ENCODE results near the gene OCIAD2.

The OCIAD2 gene

GRCh38 chr4:48904101-48904500 is 2.5 kb downstream of the OCIAD2 start:
- H3K4me1 ChIP-seq (ENCODE audit: low read depth, poor library complexity, severe bottlenecking): peaks cover 36% of the 10 kb centered on the region
- H3K79me2 ChIP-seq (ENCODE audit: insufficient read depth, low read depth): no peaks in the 10 kb centered on the region
- H3K27ac ChIP-seq: no peak overlapping the region
- no peaks in the 10 kb centered on the region for H3K36me3 ChIP-seq (ENCODE audit: insufficient read depth)
- no peaks in the 10 kb centered on the region for H4K20me1 ChIP-seq (ENCODE audit: insufficient read depth)
- TF ChIP-seq, protein P1, sequence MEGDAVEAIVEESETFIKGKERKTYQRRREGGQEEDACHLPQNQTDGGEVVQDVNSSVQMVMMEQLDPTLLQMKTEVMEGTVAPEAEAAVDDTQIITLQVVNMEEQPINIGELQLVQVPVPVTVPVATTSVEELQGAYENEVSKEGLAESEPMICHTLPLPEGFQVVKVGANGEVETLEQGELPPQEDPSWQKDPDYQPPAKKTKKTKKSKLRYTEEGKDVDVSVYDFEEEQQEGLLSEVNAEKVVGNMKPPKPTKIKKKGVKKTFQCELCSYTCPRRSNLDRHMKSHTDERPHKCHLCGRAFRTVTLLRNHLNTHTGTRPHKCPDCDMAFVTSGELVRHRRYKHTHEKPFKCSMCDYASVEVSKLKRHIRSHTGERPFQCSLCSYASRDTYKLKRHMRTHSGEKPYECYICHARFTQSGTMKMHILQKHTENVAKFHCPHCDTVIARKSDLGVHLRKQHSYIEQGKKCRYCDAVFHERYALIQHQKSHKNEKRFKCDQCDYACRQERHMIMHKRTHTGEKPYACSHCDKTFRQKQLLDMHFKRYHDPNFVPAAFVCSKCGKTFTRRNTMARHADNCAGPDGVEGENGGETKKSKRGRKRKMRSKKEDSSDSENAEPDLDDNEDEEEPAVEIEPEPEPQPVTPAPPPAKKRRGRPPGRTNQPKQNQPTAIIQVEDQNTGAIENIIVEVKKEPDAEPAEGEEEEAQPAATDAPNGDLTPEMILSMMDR (conservative IDR thresholded peaks at IDR 0.05; ENCODE audit: low read depth, low read length): no peak
- H3K4me2 ChIP-seq: peak overlapping the region; percentile 14; the same call in 1 of the 2 replicates
- no peaks in the 10 kb centered on the region for H3K27me3 ChIP-seq (ENCODE audit: insufficient read depth, low read depth)
- H3K4me3 ChIP-seq (IDR thresholded peaks at IDR 0.05; ENCODE audit: insufficient read depth, low read depth, low read length): peak overlapping the region; percentile 0
- no peak overlapping the region for H3K9ac ChIP-seq
- no peak overlapping the region for H2AFZ ChIP-seq (ENCODE audit: low read depth)

GRCh38 chr4:48902266-48902665 is 4.3 kb downstream of the OCIAD2 start:
- no peak overlapping the region for H3K27ac ChIP-seq
- H3K4me2 ChIP-seq: no peak overlapping the region
- TF ChIP-seq, protein P1 (conservative IDR thresholded peaks at IDR 0.05; ENCODE audit: low read depth, low read length): no peak
- no peaks in the 10 kb centered on the region for H4K20me1 ChIP-seq (ENCODE audit: insufficient read depth)
- no peaks in the 10 kb centered on the region for H3K79me2 ChIP-seq (ENCODE audit: insufficient read depth, low read depth)
- H3K9ac ChIP-seq: no peak overlapping the region
- H3K4me3 ChIP-seq (IDR thresholded peaks at IDR 0.05; ENCODE audit: insufficient read depth, low read depth, low read length): no peak overlapping the region
- no peak overlapping the region for H2AFZ ChIP-seq (ENCODE audit: low read depth)
- peaks cover 36% of the 10 kb centered on the region for H3K4me1 ChIP-seq (ENCODE audit: low read depth, poor library complexity, severe bottlenecking)
- no peaks in the 10 kb centered on the region for H3K36me3 ChIP-seq (ENCODE audit: insufficient read depth)
- H3K27me3 ChIP-seq (ENCODE audit: insufficient read depth, low read depth): no peaks in the 10 kb centered on the region

DNA sequence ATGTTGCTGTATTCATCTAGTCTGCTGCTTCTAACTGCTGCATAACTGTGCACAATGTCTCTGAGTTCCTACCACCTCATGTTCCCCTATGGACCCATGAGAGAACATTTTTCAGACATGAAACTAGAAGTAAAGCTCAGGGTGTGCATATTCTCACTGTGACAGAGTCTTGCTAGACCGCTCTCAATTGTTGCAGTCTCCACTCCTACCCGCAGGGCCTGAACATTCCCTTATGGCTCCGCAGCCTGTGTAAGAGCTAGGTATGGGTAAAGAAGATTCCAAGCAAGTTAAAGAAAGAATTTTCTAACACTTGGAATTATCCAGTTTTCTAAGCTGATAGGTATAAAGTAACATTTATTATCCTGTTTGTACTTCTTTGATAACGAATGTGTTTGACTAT is 5.4 kb downstream of the OCIAD2 start:
- Histone ChIP-seq H3K4me1 (ENCODE audit: low read depth, poor library complexity, severe bottlenecking) (peaks cover 31% of the 10 kb centered on the region), H3K27me3 (ENCODE audit: insufficient read depth, low read depth) (no peaks in the 10 kb centered on the region), H3K36me3 (ENCODE audit: insufficient read depth) (no peaks in the 10 kb centered on the region), H4K20me1 (ENCODE audit: insufficient read depth) (no peaks in the 10 kb centered on the region), H3K4me2 (no peak overlapping the region), H2AFZ (ENCODE audit: low read depth) (no peak overlapping the region), H3K9ac (no peak overlapping the region), H3K79me2 (ENCODE audit: insufficient read depth, low read depth) (no peaks in the 10 kb centered on the region), H3K4me3 (IDR thresholded peaks at IDR 0.05; ENCODE audit: insufficient read depth, low read depth, low read length) (no peak overlapping the region), H3K27ac (no peak overlapping the region)
- TF ChIP-seq, protein P1 (conservative IDR thresholded peaks at IDR 0.05; ENCODE audit: low read depth, low read length): no peak

DNA sequence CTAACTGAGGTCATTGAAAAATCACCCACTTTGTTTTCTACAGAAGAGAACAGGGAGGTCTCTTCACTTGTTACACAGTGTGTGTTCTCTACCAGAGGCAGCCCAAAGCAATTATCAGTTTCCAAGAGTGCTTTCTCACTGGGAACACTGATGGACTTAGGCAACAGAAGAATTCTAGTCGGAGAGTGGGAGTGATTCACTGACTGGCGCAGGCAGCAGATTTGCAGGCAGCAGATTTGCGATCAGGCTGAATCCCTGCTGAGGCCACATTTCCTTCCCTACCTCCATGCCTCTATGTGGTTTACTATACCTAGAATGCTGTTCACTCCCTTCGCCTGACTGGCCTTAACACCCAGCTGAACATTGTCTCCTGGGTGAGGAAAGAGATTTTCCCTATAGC is 6.6 kb downstream of the OCIAD2 start:
- H3K27ac ChIP-seq: no peak overlapping the region
- H3K9ac ChIP-seq: no peak overlapping the region
- no peak overlapping the region for H3K4me3 ChIP-seq (IDR thresholded peaks at IDR 0.05; ENCODE audit: insufficient read depth, low read depth, low read length)
- peaks cover 20% of the 10 kb centered on the region for H3K4me1 ChIP-seq (ENCODE audit: low read depth, poor library complexity, severe bottlenecking)
- H3K79me2 ChIP-seq (ENCODE audit: insufficient read depth, low read depth): no peaks in the 10 kb centered on the region
- H3K27me3 ChIP-seq (ENCODE audit: insufficient read depth, low read depth): no peaks in the 10 kb centered on the region
- H3K4me2 ChIP-seq: no peak overlapping the region
- H2AFZ ChIP-seq (ENCODE audit: low read depth): no peak overlapping the region
- H3K36me3 ChIP-seq (ENCODE audit: insufficient read depth): no peaks in the 10 kb centered on the region
- TF ChIP-seq, protein P1 (conservative IDR thresholded peaks at IDR 0.05; ENCODE audit: low read depth, low read length): no peak
- H4K20me1 ChIP-seq (ENCODE audit: insufficient read depth): no peaks in the 10 kb centered on the region

- Histone ChIP-seq H3K4me3 (IDR thresholded peaks at IDR 0.05; ENCODE audit: insufficient read depth, low read depth, low read length) (no peak overlapping the region), H3K4me2 (no peak overlapping the region), H3K79me2 (ENCODE audit: insufficient read depth, low read depth) (no peaks in the 10 kb centered on the region), H3K36me3 (ENCODE audit: insufficient read depth) (no peaks in the 10 kb centered on the region), H2AFZ (ENCODE audit: low read depth) (no peak overlapping the region), H3K4me1 (ENCODE audit: low read depth, poor library complexity, severe bottlenecking) (peaks cover 14% of the 10 kb centered on the region), H3K27me3 (ENCODE audit: insufficient read depth, low read depth) (no peaks in the 10 kb centered on the region), H4K20me1 (ENCODE audit: insufficient read depth) (no peaks in the 10 kb centered on the region), H3K27ac (no peak overlapping the region), H3K9ac (no peak overlapping the region)
- TF ChIP-seq, protein P1 (conservative IDR thresholded peaks at IDR 0.05; ENCODE audit: low read depth, low read length): no peak
Measured at GRCh38 chr4:48899432-48899749, 7.2 kb downstream of the OCIAD2 start.

Measured in KMS-11 (cell line).